Measurements from ENCODE around the gene GARIN1A. TPM values are rescaled to one million over a fixed set of nuclear protein-coding genes. Genes with fewer than 3 reads are reported as not detected.

The GARIN1A gene
- total and polyA plus RNA-seq, 2 of the 8 experiments (the other 6 are each of a cell fraction or from before 2014, with no cell fraction given): 0.34 TPM; not detected in 1

DNA sequence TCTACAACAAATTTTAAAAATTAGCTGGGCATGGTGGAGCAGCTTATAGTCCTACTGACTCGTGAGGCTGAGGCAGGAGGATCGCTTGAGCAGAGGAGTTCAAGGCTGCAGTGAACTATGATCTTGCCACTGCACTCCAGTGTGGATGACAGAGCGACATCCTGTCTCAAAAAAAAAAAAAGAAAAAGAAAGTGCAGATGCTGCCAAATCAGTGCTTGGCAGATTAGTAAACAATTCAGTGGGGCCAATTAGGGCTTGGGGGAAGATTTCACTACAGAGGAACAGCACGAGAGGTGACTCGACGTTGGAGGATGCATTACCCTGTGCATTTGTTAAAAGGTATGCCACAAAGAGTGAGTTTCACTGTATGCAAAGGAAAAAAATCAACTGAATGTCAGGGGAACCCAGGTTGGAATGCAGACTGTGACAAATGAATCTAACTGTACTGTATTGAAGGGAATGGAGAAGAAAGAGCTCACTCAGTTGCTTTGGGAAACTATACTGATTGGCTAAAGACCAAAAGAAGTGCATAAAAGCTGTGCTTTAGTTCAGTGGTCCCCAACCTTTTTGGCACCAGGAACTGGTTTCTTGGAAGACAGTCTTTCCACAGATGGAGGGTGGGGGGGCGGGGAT, 31.6 kb downstream of the GARIN1A start:
- no peak overlapping the region for H3K4me2 ChIP-seq (ENCODE audit: insufficient read depth in 1 of 2, low read depth in 2 of 2, low read length in 2 of 2)
- TF ChIP-seq RNF2 (IDR thresholded peaks at IDR 0.05; ENCODE audit: borderline replicate concordance, low read depth, low read length, missing control alignments, poor library complexity, severe bottlenecking) (no peak), BRCA1 (IDR thresholded peaks at IDR 0.05; ENCODE audit: low read depth, low read length) (no peak), RBBP5 (IDR thresholded peaks at IDR 0.05; ENCODE audit: borderline replicate concordance, low read depth, low read length) (no peak), SIX5 (IDR thresholded peaks at IDR 0.05; ENCODE audit: low read depth, low read length) (no peak), EP300 (IDR thresholded peaks at IDR 0.05; ENCODE audit: borderline replicate concordance in 1 of 2, low read depth in 2 of 2, low read length in 2 of 2) (no peak), SRF (IDR thresholded peaks at IDR 0.05; ENCODE audit: low read depth, low read length) (no peak), POLR2A (IDR thresholded peaks at IDR 0.05; ENCODE audit: control extremely low read depth in 1 of 2, low read depth in 2 of 2, low read length in 2 of 2) (no peak), TEAD4 (IDR thresholded peaks at IDR 0.05; ENCODE audit: low read depth, low read length) (no peak), KDM1A (IDR thresholded peaks at IDR 0.05; ENCODE audit: borderline replicate concordance, low read length) (no peak)
- TF ChIP-seq, protein P1, sequence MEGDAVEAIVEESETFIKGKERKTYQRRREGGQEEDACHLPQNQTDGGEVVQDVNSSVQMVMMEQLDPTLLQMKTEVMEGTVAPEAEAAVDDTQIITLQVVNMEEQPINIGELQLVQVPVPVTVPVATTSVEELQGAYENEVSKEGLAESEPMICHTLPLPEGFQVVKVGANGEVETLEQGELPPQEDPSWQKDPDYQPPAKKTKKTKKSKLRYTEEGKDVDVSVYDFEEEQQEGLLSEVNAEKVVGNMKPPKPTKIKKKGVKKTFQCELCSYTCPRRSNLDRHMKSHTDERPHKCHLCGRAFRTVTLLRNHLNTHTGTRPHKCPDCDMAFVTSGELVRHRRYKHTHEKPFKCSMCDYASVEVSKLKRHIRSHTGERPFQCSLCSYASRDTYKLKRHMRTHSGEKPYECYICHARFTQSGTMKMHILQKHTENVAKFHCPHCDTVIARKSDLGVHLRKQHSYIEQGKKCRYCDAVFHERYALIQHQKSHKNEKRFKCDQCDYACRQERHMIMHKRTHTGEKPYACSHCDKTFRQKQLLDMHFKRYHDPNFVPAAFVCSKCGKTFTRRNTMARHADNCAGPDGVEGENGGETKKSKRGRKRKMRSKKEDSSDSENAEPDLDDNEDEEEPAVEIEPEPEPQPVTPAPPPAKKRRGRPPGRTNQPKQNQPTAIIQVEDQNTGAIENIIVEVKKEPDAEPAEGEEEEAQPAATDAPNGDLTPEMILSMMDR (IDR thresholded peaks at IDR 0.05; ENCODE audit: control extremely low read depth in 1 of 3, insufficient read depth in 1 of 3, low read depth in 1 of 3, low read length in 3 of 3): no peak

More for the DNA sequence above, 31.6 kb downstream of the GARIN1A start:
- no peak for FAIRE-seq
- no peak overlapping the region for H4K91ac ChIP-seq (replicated peaks; ENCODE audit: insufficient read length, low read length)
- DNase-seq (ENCODE audit: low read depth in 1 of 2, low spot score in 2 of 2): no peak
- no peaks in the 10 kb centered on the region for H3K9me3 ChIP-seq (ENCODE audit: insufficient read depth in 2 of 2, low read depth in 1 of 2, low read length in 1 of 2)
- WGBS, 2 experiments (ENCODE audit: extremely low coverage in 1 of 2, insufficient coverage in 1 of 2, insufficient read length in 1 of 2, insufficient replicate concordance in 2 of 2, low coverage in 1 of 2, low lambda C conversion rate in 2 of 2, missing lambda C conversion rate in 1 of 2): 85% methylated on average over 7 of the region's 7 CpGs; no CpG with 5 or more reads in 1 of the 2 experiments
- no peaks in the 10 kb centered on the region for H3K79me2 ChIP-seq (ENCODE audit: control insufficient read depth in 1 of 2, insufficient read depth in 2 of 2, low read length in 2 of 2)
- no peak overlapping the region for H2BK12ac ChIP-seq (ENCODE audit: low read depth, low read length)
- H3K27ac ChIP-seq (ENCODE audit: low read depth, low read length): no peak overlapping the region
- peaks cover 2% of the 10 kb centered on the region; the same call in 1 of the 2 replicates for H3K23me2 ChIP-seq (ENCODE audit: low read depth, low read length)
- H3K9ac ChIP-seq (replicated peaks in 1 of 4; ENCODE audit: extremely low read depth in 1 of 4, low read depth in 3 of 4, low read length in 3 of 4): no peak overlapping the region
- no peak overlapping the region for H3K23ac ChIP-seq (ENCODE audit: insufficient read length)
- H3K56ac ChIP-seq (replicated peaks; ENCODE audit: insufficient read length, low read depth, low read length): no peak overlapping the region
- no peak overlapping the region for H3K14ac ChIP-seq (ENCODE audit: insufficient read length)
- H3K18ac ChIP-seq (ENCODE audit: extremely low read depth, low read length): no peak overlapping the region
- no peak overlapping the region for H2BK5ac ChIP-seq (ENCODE audit: low read depth, low read length)
- no peak overlapping the region for H2BK15ac ChIP-seq (ENCODE audit: low read length)
- H2AFZ ChIP-seq (ENCODE audit: low read length): 0 out of 2 replicates have a peak overlapping the region, but pooled peaks have one; percentile 67
- H3K4me3 ChIP-seq (ENCODE audit: extremely low read depth in 1 of 4, insufficient read depth in 2 of 4, low read depth in 3 of 4, low read length in 4 of 4): no peak overlapping the region
- H4K20me1 ChIP-seq (replicated peaks in 1 of 2; ENCODE audit: control insufficient read depth in 1 of 2, insufficient read depth in 2 of 2, low read length in 2 of 2): no peaks in the 10 kb centered on the region
- H2BK20ac ChIP-seq (ENCODE audit: low read length): no peak overlapping the region
- ChIA-PET CTCF (ENCODE audit: partially characterized antibody) (interaction anchor here (0.8 to 1.7 kb wide), 6 partner anchors 10 to 180 kb away, joined by 3 to 5 read pairs (median 4); no protein-coding TSS in a partner anchor), POLR2A (ENCODE audit: partially characterized antibody) (interaction anchor here (1.9 kb wide), 1 partner anchor 10 kb away, joined by 5 read pairs; no protein-coding TSS in a partner anchor)
- peaks cover 1 to 16% (median 7%) of the 10 kb centered on the region in 4 experiments; a peak in 6 of 7 replicates for H3K4me1 ChIP-seq (replicated peaks in 1 of 4; ENCODE audit: control insufficient read depth in 3 of 4, insufficient read depth in 4 of 4, low read length in 3 of 4)
- no peaks in the 10 kb centered on the region for H3K36me3 ChIP-seq (ENCODE audit: control insufficient read depth in 2 of 4, insufficient read depth in 4 of 4, low read length in 3 of 4)
- H4K8ac ChIP-seq (ENCODE audit: extremely low read depth, insufficient read depth, low read length): no peak overlapping the region
- no peaks in the 10 kb centered on the region for H3K79me1 ChIP-seq (ENCODE audit: low read depth, low read length)
- no peaks in the 10 kb centered on the region for H3K27me3 ChIP-seq (replicated peaks in 1 of 4; ENCODE audit: control insufficient read depth in 3 of 4, extremely low read depth in 1 of 4, insufficient read depth in 3 of 4, low read length in 3 of 4)
- no peak overlapping the region for H3K4ac ChIP-seq (replicated peaks; ENCODE audit: insufficient read length, low read depth, low read length)
- no peak overlapping the region for H2AK5ac ChIP-seq (ENCODE audit: low read depth, low read length)
- H4K5ac ChIP-seq (ENCODE audit: insufficient read length, low read depth, low read length): no peak overlapping the region
- H2BK120ac ChIP-seq (replicated peaks; ENCODE audit: low read depth, low read length): no peak overlapping the region

All from H1 (cell line).